Measurements from ENCODE around the gene CD48. TPM values are rescaled to one million over a fixed set of nuclear protein-coding genes. Genes with fewer than 3 reads are reported as not detected.

CD48 gene, protein sequence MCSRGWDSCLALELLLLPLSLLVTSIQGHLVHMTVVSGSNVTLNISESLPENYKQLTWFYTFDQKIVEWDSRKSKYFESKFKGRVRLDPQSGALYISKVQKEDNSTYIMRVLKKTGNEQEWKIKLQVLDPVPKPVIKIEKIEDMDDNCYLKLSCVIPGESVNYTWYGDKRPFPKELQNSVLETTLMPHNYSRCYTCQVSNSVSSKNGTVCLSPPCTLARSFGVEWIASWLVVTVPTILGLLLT
- total RNA-seq: 26.3 TPM
- long read RNA-seq, transcript CD48-202 (4 exons, 1,126 nt): major isoform, 10 of 17 reads
- long read RNA-seq, partial matches to known transcripts: 2 of 17 reads
- long read RNA-seq, other reads (novel, unspliced or antisense): 3 of 17 reads

DNA sequence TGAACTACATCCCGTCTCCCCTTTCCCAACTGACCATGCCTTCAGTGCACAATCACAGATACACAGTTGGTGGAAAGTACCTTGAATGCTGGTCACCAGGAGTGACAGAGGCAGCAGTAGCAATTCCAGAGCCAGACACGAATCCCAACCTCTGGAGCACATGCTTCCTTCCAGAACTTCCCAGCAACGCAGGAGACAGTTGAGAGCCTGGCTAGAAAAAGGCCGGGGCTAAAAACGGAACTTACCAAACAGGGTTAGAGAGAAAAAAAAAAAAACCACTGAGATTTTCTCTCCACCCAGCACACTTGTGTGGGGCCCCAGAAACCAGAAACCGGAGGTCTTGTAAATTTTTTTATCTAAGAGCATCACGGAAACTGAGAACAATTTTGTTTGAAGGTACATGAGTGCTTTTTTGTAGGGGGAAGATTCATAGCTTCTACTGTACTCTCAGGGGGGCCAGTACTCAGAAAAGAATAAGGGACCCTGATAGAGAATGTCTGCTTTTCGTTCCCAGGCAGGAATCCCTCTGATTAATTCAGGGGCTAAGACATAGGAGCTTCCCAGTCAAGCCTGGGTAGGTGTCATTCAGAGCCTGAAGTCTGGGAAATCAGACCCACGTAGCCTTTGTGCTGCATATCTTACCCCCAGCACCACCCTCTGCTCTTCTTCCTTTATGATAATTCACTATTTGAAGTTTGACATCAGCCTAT lies at the start of gene CD48:
CD48 (minus strand) TSS at position 221 of the 710 bp plus-strand sequence; CDS start at position 162, 59 bp downstream.
- intact Hi-C loops (cut with DNase I): no loop called here
- peak within 1 kb of the TSS; percentile 44 for H3K27ac ChIP-seq
- ATAC-seq (peak; percentile 37 to 56), DNase-seq (no peak)
- peaks cover 3% of the 10 kb centered on the region for H3K27me3 ChIP-seq (ENCODE audit: low read depth)
- H3K4me1 ChIP-seq: peaks cover 24% of the 10 kb centered on the region
- TF ChIP-seq, protein P1, sequence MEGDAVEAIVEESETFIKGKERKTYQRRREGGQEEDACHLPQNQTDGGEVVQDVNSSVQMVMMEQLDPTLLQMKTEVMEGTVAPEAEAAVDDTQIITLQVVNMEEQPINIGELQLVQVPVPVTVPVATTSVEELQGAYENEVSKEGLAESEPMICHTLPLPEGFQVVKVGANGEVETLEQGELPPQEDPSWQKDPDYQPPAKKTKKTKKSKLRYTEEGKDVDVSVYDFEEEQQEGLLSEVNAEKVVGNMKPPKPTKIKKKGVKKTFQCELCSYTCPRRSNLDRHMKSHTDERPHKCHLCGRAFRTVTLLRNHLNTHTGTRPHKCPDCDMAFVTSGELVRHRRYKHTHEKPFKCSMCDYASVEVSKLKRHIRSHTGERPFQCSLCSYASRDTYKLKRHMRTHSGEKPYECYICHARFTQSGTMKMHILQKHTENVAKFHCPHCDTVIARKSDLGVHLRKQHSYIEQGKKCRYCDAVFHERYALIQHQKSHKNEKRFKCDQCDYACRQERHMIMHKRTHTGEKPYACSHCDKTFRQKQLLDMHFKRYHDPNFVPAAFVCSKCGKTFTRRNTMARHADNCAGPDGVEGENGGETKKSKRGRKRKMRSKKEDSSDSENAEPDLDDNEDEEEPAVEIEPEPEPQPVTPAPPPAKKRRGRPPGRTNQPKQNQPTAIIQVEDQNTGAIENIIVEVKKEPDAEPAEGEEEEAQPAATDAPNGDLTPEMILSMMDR (IDR thresholded peaks at IDR 0.05): no peak
- H3K4me3 ChIP-seq: peak within 1 kb of the TSS; percentile 48
- no peaks in the 10 kb centered on the region for H3K9me3 ChIP-seq
- H3K36me3 ChIP-seq: no peaks in the 10 kb centered on the region

DNA sequence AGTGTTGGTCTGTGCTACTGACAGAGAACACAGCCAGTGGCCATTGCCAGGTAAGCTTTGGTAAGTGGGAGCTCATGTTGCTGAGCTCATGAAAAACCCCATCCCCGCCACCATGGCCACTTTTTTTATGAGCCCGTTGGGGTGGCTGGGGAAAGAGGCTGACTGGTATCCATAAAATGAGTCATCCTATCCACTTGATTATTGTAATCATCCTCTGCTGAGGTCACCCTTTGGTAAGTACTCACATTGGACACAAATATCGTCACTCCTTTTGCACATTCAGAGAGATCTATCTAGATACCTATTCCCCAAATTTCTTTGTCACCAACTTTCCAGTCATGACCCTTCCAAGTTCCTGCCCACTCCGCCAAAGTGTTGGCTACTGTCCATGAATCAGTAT lies 49.4 kb upstream of the CD48 start:
- ATAC-seq (no peak), DNase-seq (no peak)
- no peaks in the 10 kb centered on the region for H3K4me1 ChIP-seq
- intact Hi-C loops (cut with DNase I): no loop called here
- H3K27ac ChIP-seq: no peak overlapping the region
- no peaks in the 10 kb centered on the region for H3K27me3 ChIP-seq (ENCODE audit: low read depth)
- TF ChIP-seq, protein P1 (IDR thresholded peaks at IDR 0.05): no peak
- H3K4me3 ChIP-seq: no peak overlapping the region
- H3K36me3 ChIP-seq: no peaks in the 10 kb centered on the region
- H3K9me3 ChIP-seq: no peaks in the 10 kb centered on the region

DNA sequence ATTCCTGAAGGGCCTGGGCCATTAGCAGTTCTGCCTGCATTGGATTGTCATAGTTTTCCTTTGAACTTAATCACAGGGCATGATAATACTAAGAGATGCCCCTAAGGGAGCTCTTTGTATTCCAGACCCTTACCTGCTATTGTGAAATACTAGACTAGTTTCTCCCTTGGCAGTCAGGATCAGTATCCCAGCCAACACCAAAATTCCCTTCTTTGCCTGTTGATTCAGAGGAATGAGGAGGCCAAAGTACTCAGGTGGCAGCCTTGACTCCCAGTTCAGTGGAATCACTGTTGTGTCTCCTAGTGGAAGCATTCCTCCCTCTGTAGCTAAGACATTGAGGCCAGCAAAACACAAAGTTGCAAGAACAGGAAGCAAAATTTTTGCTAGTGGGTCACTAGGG lies 48.1 kb upstream of the CD48 start:
- Histone ChIP-seq H3K27ac (no peak overlapping the region), H3K36me3 (no peaks in the 10 kb centered on the region), H3K4me3 (no peak overlapping the region), H3K4me1 (no peaks in the 10 kb centered on the region), H3K9me3 (no peaks in the 10 kb centered on the region), H3K27me3 (ENCODE audit: low read depth) (no peaks in the 10 kb centered on the region)
- TF ChIP-seq, protein P1 (IDR thresholded peaks at IDR 0.05): no peak
- no peak for ATAC-seq
- no peak for DNase-seq
- intact Hi-C loops (cut with DNase I): no loop called here

DNA sequence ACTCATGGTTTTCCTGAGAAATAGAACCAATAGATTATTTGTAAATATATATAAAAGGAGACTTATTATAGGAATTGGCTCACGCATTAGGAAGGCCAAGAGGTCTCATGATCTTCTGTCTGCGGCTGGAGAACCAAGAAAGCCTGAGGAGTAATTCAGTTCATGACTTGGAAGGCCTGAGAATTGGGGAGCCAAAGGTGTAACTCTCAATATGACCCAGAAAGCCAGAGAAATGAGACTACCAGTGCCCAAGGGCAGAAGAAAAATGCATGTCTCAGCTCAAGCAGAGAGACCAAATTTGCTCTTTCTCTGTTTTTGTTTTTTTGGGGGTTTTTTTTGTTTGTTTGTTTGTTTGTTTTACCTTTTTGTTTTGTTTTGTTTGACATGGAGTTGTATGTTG lies 46.9 kb upstream of the CD48 start:
- DNase-seq (no peak), ATAC-seq (no peak)
- Histone ChIP-seq H3K36me3 (no peaks in the 10 kb centered on the region), H3K27me3 (ENCODE audit: low read depth) (no peaks in the 10 kb centered on the region), H3K4me3 (no peak overlapping the region), H3K27ac (no peak overlapping the region), H3K9me3 (no peaks in the 10 kb centered on the region), H3K4me1 (no peaks in the 10 kb centered on the region)
- TF ChIP-seq, protein P1 (IDR thresholded peaks at IDR 0.05): no peak
- intact Hi-C loops (cut with DNase I): no loop called here

DNA sequence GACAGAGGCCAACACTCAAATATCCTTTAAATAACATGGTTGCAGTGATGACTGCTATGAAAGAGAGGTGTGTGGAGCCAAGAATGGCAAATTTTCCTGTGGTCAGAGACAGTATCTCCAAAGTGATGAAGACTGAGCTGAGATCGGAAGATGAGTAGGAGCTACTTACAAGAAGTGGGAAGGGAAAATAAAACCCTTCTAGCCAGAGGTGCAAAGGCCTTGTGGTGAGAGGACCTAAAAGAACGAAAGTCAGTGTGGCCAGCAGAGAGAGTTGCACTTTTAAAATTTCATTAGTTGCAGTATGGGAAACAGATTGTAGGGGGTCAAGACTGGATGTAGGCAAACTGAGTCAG lies 45.2 kb upstream of the CD48 start:
- TF ChIP-seq, protein P1 (IDR thresholded peaks at IDR 0.05): no peak
- Histone ChIP-seq H3K4me3 (no peak overlapping the region), H3K36me3 (no peaks in the 10 kb centered on the region), H3K27me3 (ENCODE audit: low read depth) (no peaks in the 10 kb centered on the region), H3K9me3 (no peaks in the 10 kb centered on the region), H3K4me1 (no peaks in the 10 kb centered on the region), H3K27ac (no peak overlapping the region)
- ATAC-seq: no peak
- intact Hi-C loops (cut with DNase I): no loop called here
- DNase-seq: no peak
